HG03565 (cell line): Measurements from ENCODE around the gene RPS14.
"Not testable (repeated sequence)": the region's sequence is repeated elsewhere in the genome, so short reads cannot be mapped to it uniquely, and the experiment has no call there.

Source experiments
- ATAC-seq: cut with Tn5 transposase; IDR thresholded peaks from one replicate; pipeline ENCODE4 v1.9.1; 2021; ENCODE audit warnings: mild to moderate bottlenecking, moderate library complexity; ENCODE audit not compliant: unreplicated experiment

Gene RPS14

GRCh38 chr5:150481972-150482406 lies 32.5 kb upstream of the RPS14 start:
- ATAC-seq: no peak

GRCh38 chr5:150481708-150481965 lies 32.1 kb upstream of the RPS14 start:
- no peak for ATAC-seq

DNA sequence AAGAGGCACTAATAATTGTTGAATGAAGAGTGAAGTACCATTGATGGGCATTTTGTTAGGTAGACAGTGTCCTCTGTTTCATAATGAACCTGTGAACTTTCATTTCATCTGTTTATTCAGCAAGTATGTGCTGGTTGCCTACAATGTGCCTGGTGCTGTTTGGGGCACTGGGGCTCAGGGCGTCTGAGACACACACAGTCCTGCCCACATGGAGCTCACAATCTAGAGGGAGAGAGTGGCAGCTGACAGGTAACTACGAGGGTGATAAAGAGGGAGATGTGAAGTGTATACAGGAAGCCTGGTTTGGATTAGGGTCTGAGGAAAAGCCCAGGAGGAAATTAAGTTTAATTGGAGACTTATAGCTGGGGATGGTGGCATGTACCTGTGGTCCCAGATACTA lies 29.9 kb upstream of the RPS14 start:
- no peak for ATAC-seq

DNA sequence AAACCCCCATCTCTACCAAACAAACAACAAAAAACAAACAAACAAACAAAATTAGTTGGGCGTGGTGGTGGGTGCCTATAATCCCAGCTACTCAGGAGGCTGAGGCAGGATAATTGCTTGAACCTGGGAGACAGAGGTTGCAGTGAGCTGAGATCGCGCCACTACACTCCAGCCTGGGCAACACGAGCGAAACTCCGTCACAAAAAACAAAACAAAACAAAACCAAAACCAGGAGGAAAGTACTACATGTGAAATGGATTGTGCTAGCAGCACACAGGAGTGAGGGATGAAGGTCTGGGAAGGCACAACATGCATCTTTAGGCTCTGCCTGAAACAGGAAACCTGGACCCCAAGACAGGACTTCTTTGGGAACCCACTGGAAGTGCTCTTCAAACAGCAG lies 27.0 kb upstream of the RPS14 start:
- ATAC-seq: not testable (repeated sequence)

GRCh38 chr5:150473673-150474358 lies 24.3 kb upstream of the RPS14 start:
- no peak for ATAC-seq

GRCh38 chr5:150469718-150470469 lies 20.4 kb upstream of the RPS14 start:
- no peak for ATAC-seq

DNA sequence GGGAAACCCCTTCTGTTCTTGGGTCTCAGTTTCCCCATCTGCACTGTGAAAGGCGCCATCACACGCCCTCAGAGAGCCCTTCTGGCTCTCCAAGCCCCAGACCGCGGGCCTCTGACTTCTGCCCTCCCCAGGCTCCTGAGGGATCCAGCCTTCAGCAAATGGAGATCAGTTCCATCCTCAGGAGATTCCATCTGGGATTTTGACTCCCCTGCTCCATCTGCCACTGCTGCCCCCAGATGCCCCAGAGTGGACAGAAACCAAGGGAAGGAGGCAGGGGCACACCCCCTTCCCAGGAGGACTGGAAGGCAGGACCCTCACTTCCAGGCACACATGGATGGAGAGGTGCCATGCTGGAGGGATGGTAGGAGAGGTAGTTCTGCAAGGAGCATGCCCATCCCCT lies 18.7 kb upstream of the RPS14 start:
- ATAC-seq: no peak

DNA sequence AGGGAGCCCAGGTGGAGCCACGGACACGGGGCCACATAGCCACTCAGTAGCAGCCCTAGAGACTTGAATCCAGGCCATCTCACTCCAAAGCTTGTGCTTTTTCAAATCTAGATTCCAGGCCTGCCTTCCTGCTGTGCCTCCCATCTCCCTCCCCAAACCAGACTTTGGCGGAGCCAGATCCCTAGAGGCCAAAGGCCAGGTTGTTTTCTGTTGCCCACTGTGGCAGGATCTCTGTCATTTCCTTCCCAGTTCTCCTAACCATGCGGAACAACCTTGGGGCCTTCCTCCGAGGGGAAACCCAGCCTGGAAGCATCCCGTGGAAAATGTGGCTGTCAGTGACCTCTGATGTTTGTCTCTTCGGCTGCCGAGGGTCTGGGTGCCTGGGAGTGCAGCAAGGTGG lies 16.4 kb upstream of the RPS14 start:
- ATAC-seq: no peak

DNA sequence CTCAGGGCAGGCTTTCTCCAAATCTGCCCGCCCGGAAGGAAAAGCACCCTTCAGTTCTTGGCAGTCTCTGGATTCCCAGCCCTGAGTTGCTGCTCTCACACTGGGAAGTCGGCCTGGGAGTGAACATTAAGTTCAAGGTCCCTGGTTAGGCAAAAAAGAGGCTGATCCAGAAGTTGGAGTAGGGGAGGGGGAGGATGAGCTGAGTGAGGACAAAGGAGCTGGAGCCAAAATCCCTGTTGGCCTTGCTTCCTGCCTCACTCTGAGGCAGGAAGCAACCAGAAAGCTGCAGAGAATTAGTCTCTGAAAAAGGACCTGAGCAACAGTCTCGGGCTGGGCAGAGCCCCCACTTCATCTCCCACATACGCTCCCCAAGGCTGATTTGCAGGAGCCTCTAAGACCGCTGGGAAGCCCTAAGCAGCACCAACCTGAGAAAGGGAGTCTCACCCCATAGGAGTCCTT lies 15.0 kb upstream of the RPS14 start:
- ATAC-seq: no peak

- ATAC-seq: peak; percentile 53
Observed at GRCh38 chr5:150461231-150461630, 11.7 kb upstream of the RPS14 start.

DNA sequence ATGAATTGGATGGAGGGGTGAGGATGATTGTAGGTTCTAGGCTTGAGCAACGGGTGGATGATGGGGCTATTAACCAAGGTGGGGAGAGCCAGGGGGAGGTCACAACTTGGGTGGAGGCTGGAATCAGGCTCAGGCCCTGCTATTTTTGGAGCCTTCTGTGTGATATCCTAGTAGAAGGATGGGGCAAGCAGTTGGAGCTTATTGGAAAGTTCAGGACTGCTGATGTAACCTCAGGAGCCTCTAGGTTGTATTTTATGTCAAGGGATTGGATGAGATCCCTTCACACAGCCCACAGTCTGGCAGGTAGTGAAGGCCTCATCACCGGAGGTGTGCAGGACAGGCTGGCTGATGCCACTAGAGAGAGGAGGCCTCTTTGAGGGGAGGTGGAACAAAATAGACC lies 11.2 kb upstream of the RPS14 start:
- ATAC-seq: no peak

- peak; percentile 53 for ATAC-seq
Observed at GRCh38 chr5:150458802-150459557, 9.4 kb upstream of the RPS14 start.

DNA sequence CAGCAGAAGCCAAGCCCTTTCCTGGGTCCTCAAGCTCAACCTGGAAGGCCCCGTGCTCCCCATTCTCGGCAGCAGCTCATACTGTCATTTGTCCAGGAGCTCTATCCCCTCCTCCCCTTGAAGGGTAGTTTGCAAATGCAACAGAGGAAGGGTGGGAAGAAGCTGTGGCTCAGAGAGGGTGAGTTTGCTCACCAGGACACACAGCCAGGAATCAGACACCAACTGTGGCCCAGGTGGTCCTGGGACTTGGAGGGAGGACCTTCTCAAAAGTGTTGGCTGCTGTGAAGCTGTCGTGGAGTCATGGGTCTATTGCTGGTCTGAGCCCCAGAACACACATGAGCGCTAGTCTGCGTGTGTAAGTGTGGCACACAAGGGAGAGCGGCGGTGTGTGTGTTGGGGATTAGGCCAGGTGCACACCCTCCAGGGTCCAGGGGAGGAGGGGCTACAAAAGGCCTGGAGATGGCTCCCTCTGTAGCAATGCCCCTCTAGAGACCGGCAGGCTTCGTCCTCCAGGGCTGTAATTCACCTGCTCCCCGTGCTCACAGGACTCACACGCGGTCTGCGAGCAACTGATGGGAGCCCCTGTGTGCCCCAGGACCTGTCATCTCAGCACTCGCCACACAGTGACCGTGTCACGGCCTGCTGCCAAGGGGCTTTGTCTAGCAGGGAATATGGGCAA lies 8.2 kb upstream of the RPS14 start:
- ATAC-seq: no peak

DNA sequence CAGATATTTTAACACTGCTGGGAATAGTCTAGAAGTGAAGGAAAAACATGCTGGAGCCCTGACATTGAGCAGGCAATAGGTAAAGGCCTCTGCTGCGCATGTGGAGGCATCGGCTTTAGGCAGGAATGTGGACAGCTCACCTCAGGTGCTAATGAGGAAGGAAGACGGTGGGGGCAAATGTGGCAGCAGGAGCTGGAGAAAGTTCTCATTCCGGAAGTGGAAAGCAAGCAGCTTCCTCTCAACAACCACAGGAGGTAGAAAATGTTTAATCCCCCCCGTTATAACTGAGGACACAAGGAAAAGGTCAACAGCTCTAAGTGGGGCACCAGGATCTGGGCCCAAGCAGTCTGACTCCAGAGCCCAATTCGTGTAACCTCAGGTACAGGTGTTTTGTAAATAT lies 7.6 kb upstream of the RPS14 start:
- no peak for ATAC-seq

- ATAC-seq: no peak
Observed at GRCh38 chr5:150454492-150455229, 5.1 kb upstream of the RPS14 start.

- not testable (repeated sequence) for ATAC-seq
Observed at GRCh38 chr5:150454027-150454426, 4.5 kb upstream of the RPS14 start.

- no peak for ATAC-seq
Observed at GRCh38 chr5:150452914-150453313, 3.4 kb upstream of the RPS14 start.

- no peak for ATAC-seq
Observed at GRCh38 chr5:150451594-150451993, 2.1 kb upstream of the RPS14 start.

DNA sequence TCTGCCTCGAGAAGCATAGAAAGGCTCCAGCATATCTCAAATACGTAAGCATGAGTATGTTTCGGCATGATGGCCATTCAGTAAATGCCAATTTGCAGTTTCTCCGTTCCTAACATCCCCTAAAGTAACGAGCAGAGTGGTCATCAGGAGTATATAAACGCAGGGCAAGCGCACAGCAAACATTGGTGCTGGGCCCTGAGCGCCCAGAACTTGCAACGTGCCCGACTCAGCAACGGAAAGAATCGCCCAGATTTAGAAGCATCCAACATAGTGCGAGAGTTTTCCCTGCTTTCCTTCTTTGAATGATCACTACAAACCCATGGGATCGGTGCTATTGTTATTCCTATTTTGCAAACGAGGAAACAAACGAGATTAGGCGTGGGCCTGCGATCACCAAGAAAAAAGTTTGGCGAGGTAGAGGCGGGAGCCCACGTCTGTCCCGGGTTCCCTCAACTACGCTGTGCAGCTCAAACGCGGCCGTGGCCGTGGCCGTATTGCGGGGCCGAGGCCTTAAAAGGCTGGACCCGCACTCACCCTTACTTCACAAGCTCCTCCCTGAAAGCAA lies 505 bp downstream of the RPS14 start:
- peak; percentile 21 for ATAC-seq

- ATAC-seq: no peak
Observed at GRCh38 chr5:150448334-150448733, 1.2 kb downstream of the RPS14 start.
